GM12891 (cell line): Measurements from ENCODE around the gene PIWIL1.

ENCODE experiments used
- DNase-seq: peaks from one replicate; pipeline ENCODE4 v3.0.0; 2011; ENCODE audit warnings: low spot score; ENCODE audit not compliant: insufficient read length
- FAIRE-seq: peaks from 2 replicates; lab custom pipeline; 2011; peaks lifted over from hg19 to GRCh38; lab: Jason Lieb, UNC
- PAX5 ChIP-seq: IDR thresholded peaks from 2 replicates; pipeline ENCODE4 v1.6.1; 2011; ENCODE audit warnings: low read length, moderate library complexity, mild to moderate bottlenecking; ENCODE audit not compliant: insufficient read depth, severe bottlenecking
- POLR2A ChIP-seq: IDR thresholded peaks from 2 replicates; pipeline ENCODE4 v1.6.1; 2011; ENCODE audit warnings: low read depth, low read length, control low read depth
- POLR2AphosphoS5 ChIP-seq: IDR thresholded peaks from 2 replicates; pipeline ENCODE4 v1.6.1; 2011; ENCODE audit warnings: low read depth, low read length, control low read depth
- POU2F2 ChIP-seq: IDR thresholded peaks from 2 replicates; pipeline ENCODE4 v1.6.1; 2011; ENCODE audit warnings: low read depth, mild to moderate bottlenecking, control low read depth, low read length, moderate library complexity
- SPI1 ChIP-seq: IDR thresholded peaks from 2 replicates; pipeline ENCODE4 v1.6.1; 2011; ENCODE audit warnings: low read depth, low read length, control low read depth
- TAF1 ChIP-seq: IDR thresholded peaks from 2 replicates; pipeline ENCODE4 v1.6.1; 2011; ENCODE audit warnings: low read depth, low read length, control low read depth

The PIWIL1 gene

GRCh38 chr12:130367523-130367922 lies 29.8 kb downstream of the PIWIL1 start:
- FAIRE-seq = no peak
- no peak for TF ChIP-seq POU2F2
- no peak for DNase-seq

- TF ChIP-seq POLR2A = no peak
- no peak for DNase-seq
- FAIRE-seq = no peak
Measured at GRCh38 chr12:130369816-130370215, 32.1 kb downstream of the PIWIL1 start.

GRCh38 chr12:130371296-130371695 lies 33.6 kb downstream of the PIWIL1 start:
- no peak for DNase-seq
- FAIRE-seq = no peak
- TF ChIP-seq POU2F2 (no peak), SPI1 (no peak), TAF1 (no peak), POLR2AphosphoS5 (no peak), POLR2A (no peak), PAX5 (no peak)

- DNase-seq (no peak), FAIRE-seq (no peak)
- no peak for TF ChIP-seq POU2F2
- TF ChIP-seq SPI1 = no peak
- no peak for TF ChIP-seq PAX5
- TF ChIP-seq TAF1 = no peak
- TF ChIP-seq POLR2A = no peak
Measured at GRCh38 chr12:130372936-130373335, 35.2 kb downstream of the PIWIL1 start.

GRCh38 chr12:130374083-130374482 lies 36.4 kb downstream of the PIWIL1 start:
- FAIRE-seq = no peak
- no peak for DNase-seq
- no peak for TF ChIP-seq POLR2AphosphoS5
- no peak for TF ChIP-seq POU2F2
- TF ChIP-seq PAX5 = no peak
- TF ChIP-seq TAF1 = no peak
- no peak for TF ChIP-seq SPI1
- no peak for TF ChIP-seq POLR2A

GRCh38 chr12:130375296-130376287 lies 37.9 kb downstream of the PIWIL1 start:
- DNase-seq (no peak), FAIRE-seq (no peak)
- no peak for TF ChIP-seq TAF1
- TF ChIP-seq SPI1 = no peak
- TF ChIP-seq PAX5 = no peak
- no peak for TF ChIP-seq POLR2AphosphoS5
- no peak for TF ChIP-seq POLR2A
- TF ChIP-seq POU2F2 = no peak

- no peak for FAIRE-seq
- DNase-seq = no peak
- TF ChIP-seq TAF1 (no peak), PAX5 (no peak), POU2F2 (no peak), POLR2A (no peak), SPI1 (no peak), POLR2AphosphoS5 (no peak)
Measured at GRCh38 chr12:130382818-130383217, 45.1 kb downstream of the PIWIL1 start.

GRCh38 chr12:130384234-130384633 lies 46.5 kb downstream of the PIWIL1 start:
- FAIRE-seq = no peak
- DNase-seq = no peak

GRCh38 chr12:130385193-130385592 lies 47.5 kb downstream of the PIWIL1 start:
- DNase-seq (no peak), FAIRE-seq (no peak)
- TF ChIP-seq SPI1 = no peak
- no peak for TF ChIP-seq TAF1
- no peak for TF ChIP-seq POLR2AphosphoS5
- TF ChIP-seq POLR2A = no peak
- TF ChIP-seq PAX5 = no peak

More at GRCh38 chr12:130384234-130384633, 46.5 kb downstream of the PIWIL1 start:
- no peak for TF ChIP-seq PAX5
- TF ChIP-seq POU2F2 = no peak
- TF ChIP-seq POLR2A = no peak
- TF ChIP-seq SPI1 = no peak
- TF ChIP-seq TAF1 = no peak

- TF ChIP-seq POLR2AphosphoS5 (no peak), SPI1 (no peak), POLR2A (no peak), PAX5 (no peak), POU2F2 (no peak), TAF1 (no peak)
- no peak for FAIRE-seq
- no peak for DNase-seq
Measured at GRCh38 chr12:130391186-130391585, 53.5 kb downstream of the PIWIL1 start.
